Thyroid gland (tissue), 4 donors: ENCODE results near the gene ALKBH5.

Experiments used
- POLR2A ChIP-seq, 2 donors: fragments of 450-650 bp; IDR thresholded peaks; one replicate each; pipeline ENCODE4 v1.6.1; 2017; ENCODE audit warnings: antibody characterized with exemption in 2 of 2, mild to moderate bottlenecking in 2 of 2, moderate library complexity in 1 of 2
- TF ChIP-seq, protein P1 (sequence below), 6 experiments: fragments of 200-600 bp in 3 of 6; fragments of 450-650 bp in 3 of 6; sonication (generic) in 3 of 6; IDR thresholded peaks; one replicate each; pipeline ENCODE4 v1.5.1; 2016 to 2019; ENCODE audit warnings: antibody characterized with exemption in 6 of 6, mild to moderate bottlenecking in 2 of 6, inconsistent platforms in 1 of 6, moderate library complexity in 1 of 6

DNA sequence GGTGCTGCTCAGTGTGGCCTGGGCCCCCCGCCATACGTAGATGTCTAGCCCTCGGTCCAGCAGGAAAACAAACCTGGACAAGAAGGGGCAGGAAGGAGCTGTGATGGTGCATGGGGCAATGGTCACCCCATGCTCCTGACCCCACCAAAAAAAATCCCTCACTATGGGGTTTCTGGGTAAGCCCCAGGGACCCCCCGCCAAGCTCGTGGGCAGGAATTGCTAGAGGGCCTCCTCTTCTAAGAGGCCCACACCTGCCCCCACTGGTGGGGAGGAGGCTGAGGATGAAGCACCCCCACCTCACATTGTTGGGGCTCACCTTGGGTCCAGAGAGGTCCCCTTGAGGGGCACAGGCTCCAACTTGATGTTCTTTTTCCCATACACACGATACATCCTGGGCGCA lies 65.2 kb downstream of the ALKBH5 start:
- TF ChIP-seq, protein P1, sequence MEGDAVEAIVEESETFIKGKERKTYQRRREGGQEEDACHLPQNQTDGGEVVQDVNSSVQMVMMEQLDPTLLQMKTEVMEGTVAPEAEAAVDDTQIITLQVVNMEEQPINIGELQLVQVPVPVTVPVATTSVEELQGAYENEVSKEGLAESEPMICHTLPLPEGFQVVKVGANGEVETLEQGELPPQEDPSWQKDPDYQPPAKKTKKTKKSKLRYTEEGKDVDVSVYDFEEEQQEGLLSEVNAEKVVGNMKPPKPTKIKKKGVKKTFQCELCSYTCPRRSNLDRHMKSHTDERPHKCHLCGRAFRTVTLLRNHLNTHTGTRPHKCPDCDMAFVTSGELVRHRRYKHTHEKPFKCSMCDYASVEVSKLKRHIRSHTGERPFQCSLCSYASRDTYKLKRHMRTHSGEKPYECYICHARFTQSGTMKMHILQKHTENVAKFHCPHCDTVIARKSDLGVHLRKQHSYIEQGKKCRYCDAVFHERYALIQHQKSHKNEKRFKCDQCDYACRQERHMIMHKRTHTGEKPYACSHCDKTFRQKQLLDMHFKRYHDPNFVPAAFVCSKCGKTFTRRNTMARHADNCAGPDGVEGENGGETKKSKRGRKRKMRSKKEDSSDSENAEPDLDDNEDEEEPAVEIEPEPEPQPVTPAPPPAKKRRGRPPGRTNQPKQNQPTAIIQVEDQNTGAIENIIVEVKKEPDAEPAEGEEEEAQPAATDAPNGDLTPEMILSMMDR (IDR thresholded peaks at IDR 0.05): no peak
- TF ChIP-seq POLR2A (IDR thresholded peaks at IDR 0.05): no peak
